Liver (tissue), 9 donors: ENCODE results near the gene ARVCF. TPM values are rescaled to one million over a fixed set of nuclear protein-coding genes. Genes with fewer than 3 reads are reported as not detected.

Experiments
- DNase-seq: peaks from one replicate; pipeline ENCODE4 v3.0.0-alpha.2; 2017; ENCODE audit warnings: low spot score
- H3K27ac ChIP-seq, 2 donors: one replicate each; pipeline ENCODE4 v1.7.0; 2013; ENCODE audit warnings: inconsistent platforms in 2 of 2, low read length in 2 of 2, control low read depth in 1 of 2, low read depth in 1 of 2, mild to moderate bottlenecking in 1 of 2
- H3K27me3 ChIP-seq, 4 donors: one replicate each; pipeline versions ENCODE4 v1.6.1 to v1.7.0; 2013; ENCODE audit warnings: low read length in 3 of 4, inconsistent platforms in 1 of 4, mild to moderate bottlenecking in 1 of 4, moderate library complexity in 1 of 4; ENCODE audit not compliant: control insufficient read depth in 4 of 4, insufficient read depth in 4 of 4
- H3K36me3 ChIP-seq, 4 donors: one replicate each; pipeline versions ENCODE4 v1.6.1 to v1.7.0; 2013; ENCODE audit warnings: low read length in 3 of 4, mild to moderate bottlenecking in 3 of 4, low read depth in 1 of 4, moderate library complexity in 1 of 4; ENCODE audit not compliant: control insufficient read depth in 4 of 4, insufficient read depth in 3 of 4
- H3K4me1 ChIP-seq, 4 donors: one replicate each; pipeline versions ENCODE4 v1.6.1 to v1.7.0; 2013; ENCODE audit warnings: low read length in 3 of 4, mild to moderate bottlenecking in 3 of 4, moderate library complexity in 1 of 4; ENCODE audit not compliant: control insufficient read depth in 4 of 4, insufficient read depth in 4 of 4
- H3K4me3 ChIP-seq, 3 donors: one replicate each; pipeline versions ENCODE4 v1.6.1 to v1.7.0; 2013; ENCODE audit warnings: low read length in 3 of 3, control low read depth in 1 of 3, low read depth in 1 of 3, mild to moderate bottlenecking in 1 of 3
- H3K9ac ChIP-seq, 2 donors: one replicate each; pipeline ENCODE4 v1.7.0; 2013; ENCODE audit warnings: low read length in 2 of 2, mild to moderate bottlenecking in 2 of 2, moderate library complexity in 2 of 2, control low read depth in 1 of 2, low read depth in 1 of 2
- H3K9me3 ChIP-seq, 4 donors: one replicate each; pipeline versions ENCODE4 v1.6.1 to v1.7.0; 2013; ENCODE audit warnings: low read length in 3 of 4; ENCODE audit not compliant: control insufficient read depth in 4 of 4
- ATF3 ChIP-seq: IDR thresholded peaks from 2 replicates; pipeline ENCODE4 v1.6.1; 2016; ENCODE audit warnings: antibody characterized with exemption
- CTCF ChIP-seq: fragments of 150-350 bp; IDR thresholded peaks from 2 replicates; pipeline ENCODE4 v1.5.1; 2017; ENCODE audit warnings: improper control_type of control experiment, low read depth, low read length; ENCODE audit not compliant: missing input control
- EGR1 ChIP-seq, 2 donors: IDR thresholded peaks; 2 replicates each; pipeline ENCODE4 v1.6.1; 2016 to 2018; ENCODE audit warnings: antibody characterized with exemption in 2 of 2, low read depth in 2 of 2
- FOXA1 ChIP-seq: IDR thresholded peaks from 2 replicates; pipeline ENCODE4 v1.6.1; 2016; ENCODE audit warnings: antibody characterized with exemption
- FOXA2 ChIP-seq: IDR thresholded peaks from 2 replicates; pipeline ENCODE4 v1.6.1; 2016; ENCODE audit warnings: antibody characterized with exemption
- GABPA ChIP-seq, 2 donors: IDR thresholded peaks in 1 of 2; conservative IDR thresholded peaks in 1 of 2; 2 replicates each; pipeline ENCODE4 v1.6.1; 2016; ENCODE audit warnings: antibody characterized with exemption in 2 of 2, mild to moderate bottlenecking in 1 of 2, moderate library complexity in 1 of 2
- HNF4G ChIP-seq: IDR thresholded peaks from 2 replicates; pipeline ENCODE4 v1.6.1; 2016; ENCODE audit warnings: antibody characterized with exemption
- JUND ChIP-seq, 2 donors: IDR thresholded peaks; 2 replicates each; pipeline ENCODE4 v1.6.1; 2016; ENCODE audit warnings: antibody characterized with exemption in 2 of 2
- MAX ChIP-seq: IDR thresholded peaks from 2 replicates; pipeline ENCODE4 v1.6.1; 2016; ENCODE audit warnings: antibody characterized with exemption
- NR2F2 ChIP-seq: IDR thresholded peaks from 2 replicates; pipeline ENCODE4 v1.6.1; 2016; ENCODE audit warnings: antibody characterized with exemption
- RAD21 ChIP-seq, 2 donors: IDR thresholded peaks; 2 replicates each; pipeline ENCODE4 v1.6.1; 2016; ENCODE audit warnings: antibody characterized with exemption in 2 of 2, mild to moderate bottlenecking in 2 of 2
- REST ChIP-seq: IDR thresholded peaks from 2 replicates; pipeline ENCODE4 v1.6.1; 2016; ENCODE audit warnings: antibody characterized with exemption, mild to moderate bottlenecking
- RXRA ChIP-seq, 2 donors: IDR thresholded peaks; 2 replicates each; pipeline ENCODE4 v1.6.1; 2017 to 2018; ENCODE audit warnings: antibody characterized with exemption in 2 of 2, mild to moderate bottlenecking in 1 of 2
- SP1 ChIP-seq: IDR thresholded peaks from 2 replicates; pipeline ENCODE4 v1.6.1; 2018; ENCODE audit warnings: antibody characterized with exemption, mild to moderate bottlenecking
- TAF1 ChIP-seq: conservative IDR thresholded peaks from 2 replicates; pipeline ENCODE4 v1.6.1; 2016; ENCODE audit warnings: antibody characterized with exemption, mild to moderate bottlenecking
- YY1 ChIP-seq: IDR thresholded peaks from 2 replicates; pipeline ENCODE4 v1.6.1; 2016; ENCODE audit warnings: antibody characterized with exemption, mild to moderate bottlenecking
- ZBTB33 ChIP-seq: IDR thresholded peaks from 2 replicates; pipeline ENCODE4 v1.6.1; 2016; ENCODE audit warnings: antibody characterized with exemption
- WGBS: extraction: QIAGEN DNeasy Blood & Tissue Kit; methylation state at CpG from one replicate; pipeline ENCODE4 v1.1.7; 2013; 5-methylcytosine and 5-hydroxymethylcytosine counted together
- polyA plus RNA-seq, 2 donors: library from polyadenylated mRNA; stranded (reverse) in 1 of 2; unstranded in 1 of 2; fragments of 200-250 nt in 1 of 2; fragments of >200 nt in 1 of 2; fragmentation: Nextera tagmentation in 1 of 2; extraction: Ambion mirVana in 1 of 2; gene quantifications; one replicate each; pipeline versions ENCODE4 v1.2.1 to v1.2.3, GENCODE V29; 2013 to 2015
- total RNA-seq, 2 donors: library from RNA; depleted of rRNA; stranded (reverse); fragments of >200 nt; gene quantifications; one replicate each; pipeline ENCODE4 v1.2.3, GENCODE V29; 2014
- donor health status: healthy.
- donor health status: healthy.
- donor health status: healthy.
- donor health status: healthy.
- donor health status: healthy.

Gene ARVCF
- total and polyA plus RNA-seq, 4 donors, result 3.8 to 48.8 (median 26.1) TPM

- no peak for TF ChIP-seq CTCF
- no peak for TF ChIP-seq EGR1 (IDR thresholded peaks at IDR 0.05; ENCODE audit: low read depth in 2 of 2)
- TF ChIP-seq YY1, result peak; percentile 37
- TF ChIP-seq HNF4G, result no peak
- no peak for TF ChIP-seq TAF1
- no peak for TF ChIP-seq JUND (IDR thresholded peaks at IDR 0.05)
- peak; percentile 36 for TF ChIP-seq SP1
- TF ChIP-seq FOXA2, result no peak
- TF ChIP-seq MAX, result peak; percentile 54
- TF ChIP-seq GABPA (IDR thresholded peaks at IDR 0.05 in 1 of 2, conservative IDR thresholded peaks at IDR 0.05 in 1 of 2), result no peak
Measured at GRCh38 chr22:19968450-19968891, 48.2 kb downstream of the ARVCF start (continued).

- no peak for DNase-seq
- 81% methylated on average over 7 of the region's 7 CpGs for WGBS
- Histone ChIP-seq H3K9ac (no peak overlapping the region), H3K4me1 (peaks cover 24 to 74% (median 49%) of the 10 kb centered on the region in 4 donors), H3K27me3 (no peaks in the 10 kb centered on the region), H3K27ac (peak overlapping the region; percentile 64 to 77), H3K36me3 (peaks cover 3 to 30% (median 9%) of the 10 kb centered on the region in 4 donors), H3K4me3 (no peak overlapping the region), H3K9me3 (no peaks in the 10 kb centered on the region)
- TF ChIP-seq CTCF (no peak), ZBTB33 (no peak), REST (no peak), NR2F2 (no peak), FOXA1 (no peak), TAF1 (no peak), JUND (IDR thresholded peaks at IDR 0.05) (no peak), FOXA2 (no peak), RXRA (IDR thresholded peaks at IDR 0.05) (no peak), MAX (no peak), EGR1 (IDR thresholded peaks at IDR 0.05; ENCODE audit: low read depth in 2 of 2) (no peak), RAD21 (IDR thresholded peaks at IDR 0.05) (no peak), ATF3 (no peak), GABPA (IDR thresholded peaks at IDR 0.05 in 1 of 2, conservative IDR thresholded peaks at IDR 0.05 in 1 of 2) (no peak), YY1 (no peak), HNF4G (no peak)
Measured at GRCh38 chr22:19967850-19968449, 48.7 kb downstream of the ARVCF start.
